Activated CD8-positive, alpha-beta memory T cell treated with anti-CD3 and anti-CD28 coated beads, Interleukin-2, amount 50 U/mL, for 1 hour (primary cell): ENCODE measurements around the gene SRPRB.

Source experiments
- DNase-seq: peaks from one replicate; pipeline ENCODE4 v3.0.0-alpha.2; 2020; ENCODE audit errors: extremely low read depth

The SRPRB gene

GRCh38 chr3:133825969-133826727, 20.5 kb downstream of the SRPRB start:
- no peak for DNase-seq

GRCh38 chr3:133827136-133827535, 21.5 kb downstream of the SRPRB start:
- no peak for DNase-seq

- no peak for DNase-seq
These were observed 22.1 kb downstream of the SRPRB start for GRCh38 chr3:133827684-133828083.

GRCh38 chr3:133828576-133829309, 23.1 kb downstream of the SRPRB start:
- no peak for DNase-seq

GRCh38 chr3:133829310-133829707, 23.7 kb downstream of the SRPRB start:
- no peak for DNase-seq

GRCh38 chr3:133830071-133830470, 24.5 kb downstream of the SRPRB start:
- no peak for DNase-seq

GRCh38 chr3:133831966-133832801, 26.6 kb downstream of the SRPRB start:
- DNase-seq: no peak

GRCh38 chr3:133832802-133833144, 27.2 kb downstream of the SRPRB start:
- no peak for DNase-seq

- no peak for DNase-seq
These were observed 27.7 kb downstream of the SRPRB start for GRCh38 chr3:133833267-133833666.

- no peak for DNase-seq
These were observed 28.4 kb downstream of the SRPRB start for GRCh38 chr3:133833880-133834620.

- no peak for DNase-seq
These were observed 29.2 kb downstream of the SRPRB start for GRCh38 chr3:133834621-133835417.

GRCh38 chr3:133835418-133835743, 29.8 kb downstream of the SRPRB start:
- no peak for DNase-seq

GRCh38 chr3:133835961-133836360, 30.3 kb downstream of the SRPRB start:
- DNase-seq: no peak

GRCh38 chr3:133836497-133837158, 31.0 kb downstream of the SRPRB start:
- DNase-seq: no peak

- no peak for DNase-seq
These were observed 32.1 kb downstream of the SRPRB start for GRCh38 chr3:133837487-133838295.

GRCh38 chr3:133838296-133838789, 32.7 kb downstream of the SRPRB start:
- no peak for DNase-seq

- DNase-seq: no peak
These were observed 33.5 kb downstream of the SRPRB start for GRCh38 chr3:133838916-133839800.

GRCh38 chr3:133840055-133840737, 34.6 kb downstream of the SRPRB start:
- no peak for DNase-seq
